Hepatocyte (in vitro differentiated cells): ENCODE data around the gene EHBP1L1. TPM values are rescaled to one million over a fixed set of nuclear protein-coding genes. Genes with fewer than 3 reads are reported as not detected.
A peak's percentile ranks its signal among the peaks of the same experiment; 100 is the strongest.

Experiments
- DNase-seq: peaks from one replicate; pipeline ENCODE4 v3.0.0-alpha.2; 2016; ENCODE audit warnings: low spot score
- H2AFZ ChIP-seq: fragments of 200-600 bp; sonication (generic); 2 replicates; pipeline ENCODE4 v1.6.0; 2016; ENCODE audit warnings: antibody characterized with exemption, mild to moderate bottlenecking
- H3K27ac ChIP-seq: fragments of 200-600 bp; sonication (generic); 2 replicates; pipeline ENCODE4 v1.5.1; 2016; ENCODE audit warnings: mild to moderate bottlenecking
- H3K27me3 ChIP-seq: fragments of 200-600 bp; sonication (generic); 2 replicates; pipeline ENCODE4 v1.6.1; 2016
- H3K36me3 ChIP-seq: fragments of 200-600 bp; sonication (generic); replicated peaks from 2 replicates; pipeline ENCODE4 v1.5.1; 2016; ENCODE audit warnings: low read depth; ENCODE audit not compliant: insufficient read depth
- H3K4me1 ChIP-seq: fragments of 200-600 bp; sonication (generic); 2 replicates; pipeline ENCODE4 v1.5.1; 2016; ENCODE audit warnings: mild to moderate bottlenecking, moderate library complexity; ENCODE audit not compliant: insufficient read depth
- H3K4me2 ChIP-seq: fragments of 200-600 bp; sonication (generic); 2 replicates; pipeline ENCODE4 v1.6.0; 2016
- H3K4me3 ChIP-seq: fragments of 200-600 bp; sonication (generic); 2 replicates; pipeline ENCODE4 v1.5.1; 2016; ENCODE audit warnings: mild to moderate bottlenecking
- H3K79me2 ChIP-seq: fragments of 200-600 bp; sonication (generic); 2 replicates; pipeline ENCODE4 v1.6.0; 2017; ENCODE audit warnings: mild to moderate bottlenecking
- H3K9me2 ChIP-seq: fragments of 200-600 bp; sonication (generic); replicated peaks from 2 replicates; pipeline ENCODE4 v1.6.0; 2017; ENCODE audit warnings: mild to moderate bottlenecking; ENCODE audit not compliant: insufficient read depth
- H3K9me3 ChIP-seq: fragments of 200-600 bp; sonication (generic); 2 replicates; pipeline ENCODE4 v1.5.1; 2016; ENCODE audit warnings: low read depth, mild to moderate bottlenecking
- H4K20me1 ChIP-seq: fragments of 200-600 bp; sonication (generic); 2 replicates; pipeline ENCODE4 v1.6.0; 2016; ENCODE audit warnings: mild to moderate bottlenecking; ENCODE audit not compliant: insufficient read depth, poor library complexity, severe bottlenecking
- CTCF ChIP-seq: fragments of 200-600 bp; sonication (generic); IDR thresholded peaks from 2 replicates; pipeline ENCODE4 v1.5.1; 2016; ENCODE audit warnings: antibody characterized with exemption, mild to moderate bottlenecking; ENCODE audit not compliant: poor library complexity
- EZH2 ChIP-seq: fragments of 200-600 bp; sonication (generic); IDR thresholded peaks from 2 replicates; pipeline ENCODE4 v1.6.1; 2016; ENCODE audit warnings: antibody characterized with exemption, mild to moderate bottlenecking, borderline replicate concordance
- EZH2phosphoT487 ChIP-seq: fragments of 200-600 bp; sonication (generic); IDR thresholded peaks from one replicate; pipeline ENCODE4 v1.6.1; 2018; ENCODE audit warnings: antibody characterized with exemption, mild to moderate bottlenecking, low read depth, moderate library complexity; ENCODE audit not compliant: unreplicated experiment, severe bottlenecking
- WGBS: methylation state at CpG from one replicate; pipeline ENCODE4 v1.1.6; 2016; ENCODE audit warnings: low lambda C conversion rate; ENCODE audit errors: missing lambda C conversion rate; 5-methylcytosine and 5-hydroxymethylcytosine counted together
- polyA plus RNA-seq: library from polyadenylated mRNA; unstranded; fragments of >200 nt; fragmentation: Nextera tagmentation; extraction: Ambion mirVana; gene quantifications from 2 replicates; pipeline ENCODE4 v1.2.1, GENCODE V29; 2016
- total RNA-seq: library from RNA; depleted of rRNA; stranded (reverse); fragments of >200 nt; gene quantifications from 2 replicates; pipeline ENCODE4 v1.2.3, GENCODE V29; 2014

The EHBP1L1 gene
- total and polyA plus RNA-seq, 2 experiments from 2014 or later: 12.5 to 20.9 TPM

GRCh38 chr11:65529475-65530156, 46.2 kb upstream of the EHBP1L1 start:
- no peaks in the 10 kb centered on the region for H3K27me3 ChIP-seq
- no peaks in the 10 kb centered on the region for H3K9me2 ChIP-seq
- no peak overlapping the region for H3K4me3 ChIP-seq
- H4K20me1 ChIP-seq: peaks cover 3% of the 10 kb centered on the region
- TF ChIP-seq EZH2 (no peak), CTCF (no peak), EZH2phosphoT487 (no peak)
- H3K36me3 ChIP-seq: no peaks in the 10 kb centered on the region
- 91% methylated on average over 10 of the region's 10 CpGs for WGBS
- H3K4me2 ChIP-seq: no peak overlapping the region
- peaks cover 10% of the 10 kb centered on the region for H3K4me1 ChIP-seq
- H2AFZ ChIP-seq: no peak overlapping the region
- peaks cover 37% of the 10 kb centered on the region for H3K79me2 ChIP-seq
- no peak for DNase-seq
- no peak overlapping the region for H3K27ac ChIP-seq
- no peaks in the 10 kb centered on the region for H3K9me3 ChIP-seq

DNA sequence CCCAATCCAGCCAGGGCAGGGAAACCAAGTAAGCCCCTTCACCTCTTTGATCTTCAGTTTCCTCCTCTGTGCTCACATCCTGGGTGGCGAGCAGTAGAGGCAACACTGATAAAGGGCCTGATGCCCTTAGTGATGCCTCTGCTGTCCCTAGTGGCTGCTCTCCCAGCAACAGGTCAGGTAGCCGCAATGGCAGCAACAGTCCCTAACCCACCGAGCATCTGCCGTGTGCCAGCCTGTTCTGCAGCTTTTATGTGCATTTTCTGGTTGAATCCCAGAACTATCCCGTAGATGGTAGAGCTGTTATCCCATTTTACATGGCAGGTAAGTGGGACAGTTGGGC, 45.7 kb upstream of the EHBP1L1 start:
- no peaks in the 10 kb centered on the region for H3K36me3 ChIP-seq
- no peak overlapping the region for H3K27ac ChIP-seq
- H3K4me2 ChIP-seq: no peak overlapping the region
- peaks cover 3% of the 10 kb centered on the region for H4K20me1 ChIP-seq
- no peaks in the 10 kb centered on the region for H3K27me3 ChIP-seq
- peak; percentile 25 for DNase-seq
- no peaks in the 10 kb centered on the region for H3K9me2 ChIP-seq
- H3K4me1 ChIP-seq: peaks cover 10% of the 10 kb centered on the region
- no peaks in the 10 kb centered on the region for H3K9me3 ChIP-seq
- TF ChIP-seq CTCF: peak; percentile 22
- no peak for TF ChIP-seq EZH2
- TF ChIP-seq EZH2phosphoT487: no peak
- H3K4me3 ChIP-seq: no peak overlapping the region
- H3K79me2 ChIP-seq: peaks cover 36% of the 10 kb centered on the region
- WGBS: 90% methylated on average over 5 of the region's 5 CpGs
- H2AFZ ChIP-seq: no peak overlapping the region

DNA sequence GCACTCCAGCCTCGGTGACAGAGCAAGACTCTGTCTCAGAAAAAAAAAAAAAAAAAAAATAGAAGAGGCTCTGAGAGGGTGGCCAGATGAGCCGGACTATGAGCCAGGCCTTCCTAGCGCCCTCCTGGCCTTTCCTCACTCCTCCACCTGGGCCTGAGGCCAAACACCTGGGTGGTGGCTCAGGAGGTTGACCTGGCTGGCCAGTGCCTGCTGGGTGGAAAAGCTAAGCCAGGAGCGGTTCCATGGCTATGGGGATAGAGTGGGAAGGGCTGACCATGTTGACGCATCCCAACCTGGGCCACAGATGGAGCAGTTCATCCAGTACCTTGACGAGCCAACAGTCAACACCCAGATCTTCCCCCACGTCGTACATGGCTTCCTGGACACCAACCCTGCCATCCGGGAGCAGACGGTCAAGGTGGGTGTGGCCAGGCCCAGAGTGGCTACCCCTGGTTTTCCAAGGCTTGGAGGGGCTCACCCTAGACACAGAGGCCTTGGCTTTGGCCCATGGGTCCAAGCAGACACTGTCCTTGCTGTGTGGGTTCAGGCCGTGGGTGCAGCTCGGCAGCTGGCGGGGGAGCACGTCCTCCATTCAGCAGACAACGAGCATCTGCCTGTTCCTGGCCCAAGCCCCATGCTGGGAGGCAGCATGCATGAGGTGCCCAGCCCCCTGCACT, 43.3 kb upstream of the EHBP1L1 start:
- DNase-seq: no peak
- H3K4me2 ChIP-seq: no peak overlapping the region
- H3K9me3 ChIP-seq: no peaks in the 10 kb centered on the region
- WGBS: 93% methylated on average over 15 of the region's 15 CpGs
- no peak overlapping the region for H3K4me3 ChIP-seq
- H3K36me3 ChIP-seq: no peaks in the 10 kb centered on the region
- H2AFZ ChIP-seq: no peak overlapping the region
- H3K9me2 ChIP-seq: no peaks in the 10 kb centered on the region
- H3K4me1 ChIP-seq: peaks cover 2% of the 10 kb centered on the region
- peaks cover 3% of the 10 kb centered on the region for H4K20me1 ChIP-seq
- H3K27ac ChIP-seq: no peak overlapping the region
- no peaks in the 10 kb centered on the region for H3K27me3 ChIP-seq
- peaks cover 12% of the 10 kb centered on the region for H3K79me2 ChIP-seq
- TF ChIP-seq EZH2phosphoT487 (no peak), EZH2 (no peak), CTCF (no peak)
